Ovary (tissue), 10 donors: Measurements from ENCODE around the gene DGKD. TPM values are rescaled to one million over a fixed set of nuclear protein-coding genes. Genes with fewer than 3 reads are reported as not detected.

Source experiments
- DNase-seq, 5 donors: peaks; one replicate each; pipeline ENCODE4 v3.0.0-alpha.2; 2019 to 2020
- H3K27ac ChIP-seq, 2 donors: fragments of 200-600 bp; one replicate each; pipeline versions ENCODE4 v1.5.1 to v1.8.0; 2019 to 2022
- H3K27me3 ChIP-seq: fragments of 200-600 bp; one replicate; pipeline ENCODE4 v1.8.0; 2022
- H3K36me3 ChIP-seq: fragments of 200-600 bp; sonication (generic); one replicate; pipeline ENCODE4 v1.5.1; 2019
- H3K4me1 ChIP-seq: one replicate; pipeline ENCODE4 v1.8.1; 2013; ENCODE audit warnings: mild to moderate bottlenecking, moderate library complexity; ENCODE audit not compliant: insufficient read depth
- H3K4me3 ChIP-seq: fragments of 200-600 bp; sonication (generic); one replicate; pipeline ENCODE4 v1.5.1; 2017
- H3K9me3 ChIP-seq, 2 donors: fragments of 200-600 bp in 1 of 2; sonication (generic) in 1 of 2; one replicate each; pipeline versions ENCODE4 v1.5.1 to v1.8.1; 2013 to 2019; ENCODE audit warnings: mild to moderate bottlenecking in 1 of 2, moderate library complexity in 1 of 2
- CTCF ChIP-seq, 3 donors: fragments of 450-650 bp in 2 of 3; fragments of 200-600 bp in 1 of 3; IDR thresholded peaks; one replicate each; pipeline versions ENCODE4 v1.5.1 to v1.8.0; 2016 to 2022; ENCODE audit warnings: antibody characterized with exemption in 3 of 3, mild to moderate bottlenecking in 1 of 3
- EP300 ChIP-seq: sonication (generic); formaldehyde crosslinking; IDR thresholded peaks from one replicate; pipeline ENCODE4 v1.6.1; 2017; ENCODE audit warnings: antibody characterized with exemption
- POLR2A ChIP-seq: fragments of 450-650 bp; IDR thresholded peaks from one replicate; pipeline ENCODE4 v1.6.1; 2017; ENCODE audit warnings: antibody characterized with exemption, mild to moderate bottlenecking, moderate library complexity
- WGBS, 3 donors: extraction: QIAGEN DNeasy Blood & Tissue Kit in 1 of 3; methylation state at CpG; one replicate each; pipeline versions ENCODE4 v1.1.5 to v1.1.7; 2013 to 2017; 5-methylcytosine and 5-hydroxymethylcytosine counted together
- intact Hi-C, 4 donors: fragments of 100-400 bp; cut with DNase I; formaldehyde crosslinking; loops; one replicate each; pipeline versions ENCODE4 v1.11.0 to v1.15.1; 2022 to 2023
- long read RNA-seq, 3 donors: library from polyadenylated mRNA in 2 of 3; unstranded in 2 of 3; transcript quantifications; one replicate each; pipeline ENCODE4 v2.0.0 and lab custom pipeline, GENCODE V29; 2021 to 2026
- polyA plus RNA-seq, 2 donors: library from polyadenylated mRNA; stranded (reverse); fragments of 200-250 nt in 1 of 2; fragments of 350-450 nt in 1 of 2; fragmentation: Illumina TruSeq in 1 of 2; extraction: RNeasy Lipid Tissue Mini Kit (QIAGEN cat#74804) in 1 of 2; gene quantifications; one replicate each; pipeline ENCODE4 v1.2.3, GENCODE V29; 2013 to 2014
- total RNA-seq, 7 donors: library from RNA; depleted of rRNA in 2 of 7; stranded (reverse); fragments of >200 nt in 2 of 7; fragmentation: NEBNext Ultra II Directional in 3 of 7; extraction: Animal tissue kit (Norgen Biotek cat#: 25700) in 3 of 7; gene quantifications; one replicate each; pipeline versions ENCODE4 v1.1.0 to v1.2.4, GENCODE V29; 2016 to 2023
- donor health status: DM: no; HTN: no; CAD: no; lungs with moderate emphysema.
- donor health status: DM: no; HTN: no; CAD: no.
- donor health status: Bipolar disorder and iron deficiency.
- donor health status: DM: yes; HTN: yes; CAD: no.
- donor health status: DM: no; HTN: no; CAD: no.
- donor health status: DM: yes; HTN: yes; CAD: no.

DGKD gene
- total RNA-seq (10 to 100 TPM in 6 of 7 donors, 1 to 10 TPM in 1; 9.4 to 81.8 (median 39.5) TPM), polyA plus RNA-seq (10 to 100 TPM; 19.0 to 19.1 TPM)
- long read RNA-seq, donor 1, full-length matches to known transcripts = 1 of 65 reads
- long read RNA-seq, donor 1, partial matches to known transcripts = 29 of 65 reads
- long read RNA-seq, donor 1, other reads (novel, unspliced or antisense) = 35 of 65 reads
- long read RNA-seq, donor 2, full-length matches to known transcripts = 2 of 16 reads
- long read RNA-seq, donor 2, partial matches to known transcripts = 14 of 16 reads
- long read RNA-seq, donor 2, other reads (novel, unspliced or antisense) = 0 of 16 reads
- long read RNA-seq, donor 3, full-length matches to known transcripts = 15 of 62 reads
- long read RNA-seq, donor 3, partial matches to known transcripts = 36 of 62 reads
- long read RNA-seq, donor 3, other reads (novel, unspliced or antisense) = 11 of 62 reads

GRCh38 chr2:233353769-233354499 is at the start of gene DGKD:
Gene DGKD (plus strand): TSS chr2:233354494. CDS start chr2:233354519, 25 bp downstream.
- intact Hi-C loops = loop anchor here (2.0 to 10.0 kb wide), 4 partner anchors 31 to 91 kb away; no protein-coding TSS in a partner anchor
- H3K9me3 ChIP-seq = no peaks in the 10 kb centered on the region
- peak; percentile 50 to 83 (median 74) for DNase-seq
- no peaks in the 10 kb centered on the region for H3K27me3 ChIP-seq
- H3K4me1 ChIP-seq = peaks cover 12% of the 10 kb centered on the region
- no peaks in the 10 kb centered on the region for H3K36me3 ChIP-seq
- H3K27ac ChIP-seq = no peak within 1 kb of the TSS
- WGBS, 3 donors = 3 to 4% (median 3%) methylated on average over 45 to 55 of the region's 56 CpGs
- H3K4me3 ChIP-seq = peak within 1 kb of the TSS; percentile 75
- TF ChIP-seq CTCF (IDR thresholded peaks at IDR 0.05) = no peak

GRCh38 chr2:233307565-233307964 is 46.7 kb upstream of the DGKD start, which contains the start of gene SAG:
Gene SAG (plus strand): TSS chr2:233307816. CDS start chr2:233309190, 1,374 bp downstream.
- H3K36me3 ChIP-seq = no peaks in the 10 kb centered on the region
- WGBS, 3 donors = 53 to 58% (median 54%) methylated on average over 7 of the region's 7 CpGs
- no peak within 1 kb of the TSS for H3K4me3 ChIP-seq
- no peaks in the 10 kb centered on the region for H3K27me3 ChIP-seq
- peaks cover 1% of the 10 kb centered on the region for H3K4me1 ChIP-seq
- intact Hi-C loops = no loop called here
- H3K9me3 ChIP-seq = no peaks in the 10 kb centered on the region
- no peak within 1 kb of the TSS for H3K27ac ChIP-seq
- TF ChIP-seq EP300 (no peak), CTCF (IDR thresholded peaks at IDR 0.05) (no peak), POLR2A (no peak)
- DNase-seq = no peak

GRCh38 chr2:233311241-233311926 is 42.9 kb upstream of the DGKD start:
- no peak overlapping the region for H3K4me3 ChIP-seq
- peaks cover 1% of the 10 kb centered on the region for H3K4me1 ChIP-seq
- no peak for DNase-seq
- no peaks in the 10 kb centered on the region for H3K36me3 ChIP-seq
- no peaks in the 10 kb centered on the region for H3K9me3 ChIP-seq
- no peaks in the 10 kb centered on the region for H3K27me3 ChIP-seq
- H3K27ac ChIP-seq = no peak overlapping the region
- WGBS, 3 donors = 88 to 93% (median 90%) methylated on average over 11 of the region's 11 CpGs
- TF ChIP-seq POLR2A (no peak), CTCF (IDR thresholded peaks at IDR 0.05) (no peak), EP300 (no peak)
- intact Hi-C loops = no loop called here

- H3K36me3 ChIP-seq = no peaks in the 10 kb centered on the region
- no peak for DNase-seq
- no peak for TF ChIP-seq CTCF (IDR thresholded peaks at IDR 0.05)
- no peak for TF ChIP-seq EP300
- no peak for TF ChIP-seq POLR2A
- H3K4me1 ChIP-seq = no peaks in the 10 kb centered on the region
- no peaks in the 10 kb centered on the region for H3K9me3 ChIP-seq
- 66 to 70% (median 68%) methylated on average over 8 of the region's 8 CpGs for WGBS, 3 donors
- H3K4me3 ChIP-seq = no peak overlapping the region
- H3K27ac ChIP-seq = no peak overlapping the region
- H3K27me3 ChIP-seq = no peaks in the 10 kb centered on the region
- intact Hi-C loops = no loop called here
Measured at GRCh38 chr2:233312874-233313273, 41.4 kb upstream of the DGKD start.
